GM19468 (cell line): Measurements from ENCODE around the gene EEF1AKMT3.
A peak's percentile ranks its signal among the peaks of the same experiment; 100 is the strongest.

Experiments
- ATAC-seq: cut with Tn5 transposase; IDR thresholded peaks from one replicate; pipeline ENCODE4 v1.9.1; 2021; ENCODE audit warnings: mild to moderate bottlenecking, moderate library complexity, moderate number of reproducible peaks; ENCODE audit not compliant: unreplicated experiment; ENCODE audit errors: extremely low read depth

Gene EEF1AKMT3

DNA sequence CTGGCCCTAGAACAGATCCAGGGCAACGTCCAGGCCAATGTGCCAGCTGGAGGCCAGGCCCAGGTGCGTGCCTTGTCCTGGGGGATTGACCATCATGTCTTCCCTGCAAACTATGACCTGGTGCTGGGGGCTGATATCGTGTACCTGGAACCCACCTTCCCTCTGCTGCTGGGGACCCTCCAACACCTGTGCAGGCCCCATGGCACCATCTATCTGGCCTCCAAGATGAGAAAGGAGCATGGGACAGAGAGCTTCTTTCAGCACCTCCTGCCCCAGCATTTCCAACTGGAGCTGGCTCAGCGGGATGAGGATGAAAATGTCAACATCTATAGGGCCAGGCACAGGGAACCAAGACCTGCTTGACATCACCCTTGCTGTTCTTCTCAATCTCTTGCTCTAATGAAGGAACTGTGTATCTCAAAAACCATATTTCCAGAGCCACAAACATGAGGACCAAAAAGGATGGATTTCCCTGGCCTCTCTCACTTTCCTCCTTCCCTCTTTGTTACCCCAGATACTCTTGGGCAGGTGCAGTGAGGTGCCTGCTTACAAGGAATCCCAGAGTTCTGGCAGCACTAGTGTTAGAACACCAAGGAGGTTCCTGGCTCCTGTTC, 8.0 kb downstream of the EEF1AKMT3 start:
- ATAC-seq, result no peak

DNA sequence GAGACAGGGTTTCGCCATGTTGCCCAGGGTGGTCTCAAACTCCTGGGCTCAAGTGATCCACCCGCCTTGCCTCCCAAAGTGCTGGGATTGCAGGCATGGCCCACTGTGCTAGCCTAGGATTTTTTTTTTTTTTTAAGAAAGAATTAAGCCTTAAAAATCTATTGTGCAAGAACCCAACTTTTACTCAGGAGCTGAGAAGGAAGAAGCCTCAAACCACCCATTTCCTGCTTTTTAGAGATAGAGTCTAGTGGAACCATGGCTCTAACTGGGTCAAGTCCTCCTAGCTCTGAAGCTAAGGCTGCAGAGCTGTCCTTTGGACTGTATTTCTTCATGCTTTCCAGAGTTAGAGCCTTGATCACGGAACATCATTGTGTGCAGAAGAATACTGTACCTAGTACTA, 8.8 kb downstream of the EEF1AKMT3 start:
- no peak for ATAC-seq

DNA sequence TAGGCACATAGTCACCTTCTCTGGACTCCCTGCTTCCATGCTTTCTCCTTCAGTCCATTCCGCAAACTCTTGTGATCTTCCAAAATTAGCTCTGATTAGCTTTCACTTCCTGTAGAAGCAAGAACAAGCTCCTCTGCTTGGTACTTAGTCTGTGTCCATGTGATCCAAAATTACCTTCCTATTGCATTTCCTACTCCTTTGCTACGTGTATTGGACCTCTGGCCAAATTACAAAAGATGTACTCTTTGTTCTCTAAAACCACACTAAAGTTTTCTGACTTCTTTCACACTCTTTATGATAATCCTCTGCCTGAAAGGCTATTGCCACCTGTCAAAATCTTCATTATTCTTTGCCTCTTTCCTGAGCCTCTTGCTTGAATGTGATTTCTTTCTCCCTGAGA, 9.4 kb downstream of the EEF1AKMT3 start:
- no peak for ATAC-seq

DNA sequence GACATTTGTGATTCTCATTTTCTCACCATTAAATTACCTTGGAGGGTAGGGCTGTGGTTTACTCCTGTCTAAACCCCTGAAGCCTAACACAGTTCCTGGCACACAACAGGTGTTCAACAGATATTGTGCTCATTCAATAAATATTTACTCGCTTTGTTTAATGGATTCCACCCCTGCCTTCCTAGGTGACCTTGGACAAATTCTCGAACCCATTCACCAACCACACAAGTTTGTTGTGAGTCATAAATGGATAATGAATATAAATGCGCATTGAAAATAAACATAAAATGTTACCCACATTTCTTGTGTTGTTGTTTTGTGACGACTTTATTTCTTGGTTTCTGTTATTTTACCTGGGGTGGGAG, 9.8 kb downstream of the EEF1AKMT3 start:
- ATAC-seq, result no peak

DNA sequence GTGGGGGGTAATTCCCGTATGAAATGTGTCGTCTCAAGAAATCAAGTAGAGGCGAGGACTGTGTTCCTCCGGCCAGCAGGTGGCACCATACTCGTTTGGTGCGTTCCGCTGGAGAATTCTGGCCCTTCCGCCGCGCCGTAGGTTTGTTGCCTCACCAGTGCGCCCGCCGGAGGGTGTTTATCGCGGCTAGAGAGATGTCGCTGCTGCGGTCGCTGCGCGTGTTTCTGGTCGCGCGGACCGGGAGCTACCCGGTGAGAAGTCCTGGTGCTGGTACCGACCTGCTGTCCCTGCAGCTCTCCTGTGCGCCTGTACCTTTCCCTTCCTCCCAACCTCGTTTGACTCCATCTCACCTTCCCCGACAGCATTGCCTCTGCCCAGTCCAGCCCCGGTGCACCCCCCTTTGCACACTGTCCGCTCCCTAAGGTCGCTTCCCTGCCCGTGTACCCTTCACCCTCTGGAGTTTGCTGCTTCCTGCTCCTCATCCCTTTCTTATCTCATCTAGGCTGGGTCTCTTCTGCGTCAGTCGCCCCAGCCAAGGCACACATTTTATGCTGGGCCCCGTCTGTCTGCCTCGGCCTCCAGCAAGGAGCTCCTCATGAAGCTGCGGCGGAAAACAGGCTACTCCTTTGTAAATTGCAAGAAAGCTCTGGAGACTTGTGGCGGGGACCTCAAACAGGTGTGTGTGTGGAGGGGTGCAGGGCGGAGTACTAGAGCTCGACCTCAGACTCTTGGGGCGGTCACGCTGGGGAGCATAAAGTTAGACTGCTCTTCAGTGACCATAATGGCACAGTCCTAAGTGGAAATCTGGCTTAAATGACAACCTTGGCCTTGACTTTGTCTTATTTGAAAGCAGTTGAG, 10.4 kb downstream of the EEF1AKMT3 start, which contains the start of gene TSFM:
TSS of gene TSFM (plus strand) at position 180 of the 858 bp plus-strand sequence. CDS start at position 195, 15 bp downstream.
- peak; percentile 43 for ATAC-seq

DNA sequence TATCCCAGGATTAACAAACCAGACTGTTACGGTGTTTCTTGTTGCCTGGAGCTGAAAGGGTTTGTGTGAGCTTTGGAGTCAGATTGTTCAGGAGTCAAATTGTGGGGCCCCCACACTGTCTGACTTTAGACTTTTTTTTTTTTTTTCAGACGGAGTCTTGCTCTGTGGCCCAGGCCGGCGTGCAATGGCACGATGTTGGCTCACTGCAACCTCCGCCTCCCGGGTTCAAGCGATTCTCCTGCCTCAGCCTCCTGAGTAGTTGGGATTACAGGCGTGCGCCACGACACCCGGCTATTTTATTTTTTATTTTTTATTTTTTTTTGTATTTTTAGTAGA, 11.0 kb downstream of the EEF1AKMT3 start:
- ATAC-seq, result no peak

DNA sequence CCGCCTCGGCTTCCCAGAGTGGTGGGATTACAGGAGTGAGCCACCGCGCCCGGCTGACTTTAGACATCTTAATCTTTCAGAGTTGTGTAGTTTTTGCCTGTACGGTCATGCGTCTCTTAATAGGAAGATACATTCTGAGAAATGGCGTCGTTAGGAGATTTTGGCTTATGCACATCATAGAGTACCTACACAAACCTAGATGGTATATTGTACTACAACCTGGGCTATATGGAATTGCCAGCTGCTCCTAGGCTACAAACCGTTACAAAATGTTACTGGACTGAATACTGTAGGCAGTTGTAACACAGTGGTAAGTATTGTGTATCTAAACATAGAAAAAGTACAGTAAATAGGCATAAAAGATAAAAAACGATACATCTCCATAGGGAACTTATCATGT, 11.4 kb downstream of the EEF1AKMT3 start:
- ATAC-seq, result no peak

DNA sequence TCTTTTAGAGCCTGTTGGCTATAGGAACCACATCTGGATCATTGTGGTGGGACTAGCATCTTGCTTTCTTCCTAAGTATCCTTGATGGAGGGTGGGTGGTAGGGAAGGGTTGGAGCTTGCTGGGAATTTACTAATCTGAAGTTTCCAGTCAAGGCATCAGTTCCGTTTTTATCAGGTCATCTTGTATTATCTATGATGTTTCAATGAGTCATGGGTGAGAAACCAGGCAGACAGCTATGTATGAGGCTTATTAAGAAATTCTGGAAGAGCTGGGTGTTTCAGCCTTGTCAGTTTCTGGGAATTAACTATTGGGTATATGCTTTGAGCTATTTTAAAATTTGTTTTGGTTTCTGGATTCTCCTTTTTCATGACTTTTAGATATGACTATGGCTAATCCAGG, 21.5 kb downstream of the EEF1AKMT3 start:
- ATAC-seq, result no peak

DNA sequence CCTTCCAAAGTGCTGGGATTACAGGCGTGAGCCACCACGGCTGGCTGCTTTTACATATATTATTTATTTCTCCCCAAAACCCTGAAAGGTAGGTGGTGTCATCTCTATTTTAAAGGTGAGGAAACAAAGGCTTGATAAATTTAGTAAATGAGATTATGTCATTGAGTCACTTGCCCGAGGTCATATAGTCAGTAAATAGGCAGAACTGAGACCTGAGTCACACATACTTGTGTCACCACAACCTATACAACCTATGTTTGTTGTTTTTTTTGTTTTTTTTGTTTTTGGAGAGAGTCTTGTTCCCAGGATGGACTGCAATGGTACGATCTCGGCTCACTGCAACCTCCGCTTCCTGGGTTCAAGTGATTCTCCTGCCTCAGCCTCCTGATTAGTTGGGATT, 22.9 kb downstream of the EEF1AKMT3 start:
- ATAC-seq, result no peak

DNA sequence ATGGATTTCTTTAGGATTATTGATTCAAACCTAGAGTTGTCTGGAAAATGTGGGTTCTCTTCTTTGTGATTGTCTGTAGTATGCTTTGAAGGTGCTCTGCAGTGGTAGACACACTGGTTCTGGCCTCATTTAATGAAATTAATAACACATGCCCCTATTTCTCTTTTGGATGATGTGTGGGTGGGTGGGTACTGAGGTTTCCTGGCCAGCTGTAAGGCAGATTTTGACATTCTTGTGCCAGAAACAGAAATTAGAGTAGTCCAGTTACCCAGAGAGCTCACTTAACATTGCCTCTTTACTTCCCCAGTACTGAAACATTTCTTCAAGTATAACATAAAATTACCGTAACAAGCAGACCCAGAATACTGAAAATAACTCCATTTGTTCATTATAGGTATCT, 24.6 kb downstream of the EEF1AKMT3 start:
- ATAC-seq, result no peak

DNA sequence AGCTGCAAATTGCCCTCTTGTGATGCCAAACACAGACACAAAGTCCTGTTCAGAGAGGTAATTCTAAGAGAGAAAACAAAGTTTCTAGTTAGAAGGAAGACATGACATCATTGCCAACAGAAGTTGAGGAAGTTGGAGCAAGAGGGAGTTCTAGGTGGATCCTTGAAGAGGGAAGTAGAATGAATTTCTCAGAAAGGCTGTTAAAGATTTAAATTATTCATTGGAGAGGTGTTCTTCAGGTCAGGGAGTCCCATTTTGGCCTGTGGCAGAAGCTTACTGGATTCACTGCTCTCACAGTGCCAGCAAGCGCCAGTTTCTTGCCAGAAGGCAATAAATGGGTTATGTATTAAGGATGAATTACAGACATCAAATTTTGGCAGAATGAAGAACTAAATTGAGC, 25.5 kb downstream of the EEF1AKMT3 start:
- no peak for ATAC-seq

DNA sequence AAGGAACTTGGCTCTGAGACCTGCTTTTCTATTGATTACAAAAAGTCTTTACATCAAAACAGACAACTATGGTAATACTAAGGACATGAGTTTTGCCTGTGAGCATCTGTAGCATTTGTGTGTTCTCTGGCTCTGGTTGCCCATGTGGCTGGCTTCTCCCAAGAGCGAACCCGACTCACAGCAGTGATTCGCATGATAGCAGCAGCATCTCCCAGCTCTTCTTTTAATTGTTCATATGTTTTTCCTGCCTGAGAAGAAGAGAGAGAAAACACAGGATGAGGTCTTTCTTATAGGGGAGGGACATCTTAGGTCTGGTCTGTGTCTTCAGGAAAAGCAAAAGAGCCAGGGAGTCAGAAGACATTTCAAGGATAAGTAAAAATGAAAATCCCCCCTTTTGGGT, 28.6 kb downstream of the EEF1AKMT3 start:
- no peak for ATAC-seq

DNA sequence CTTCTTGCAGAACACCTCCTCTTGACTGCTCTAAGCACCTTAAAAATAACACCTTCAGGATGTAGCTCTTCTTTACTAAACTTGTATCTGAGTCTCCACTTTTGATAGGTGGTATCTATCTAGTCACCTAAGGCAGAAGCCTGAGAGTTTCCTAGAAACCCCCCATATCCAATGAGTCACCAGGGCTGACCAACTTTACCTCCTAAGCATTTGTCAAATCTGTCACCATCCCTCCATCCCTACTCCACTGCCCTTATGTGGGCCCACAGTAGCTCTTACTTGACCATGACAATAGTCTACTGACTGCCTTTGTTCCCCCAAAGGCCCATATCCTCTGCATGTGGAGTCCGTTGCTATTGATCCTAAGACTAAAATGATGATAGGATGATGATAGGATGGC, 30.2 kb downstream of the EEF1AKMT3 start:
- ATAC-seq, result no peak

DNA sequence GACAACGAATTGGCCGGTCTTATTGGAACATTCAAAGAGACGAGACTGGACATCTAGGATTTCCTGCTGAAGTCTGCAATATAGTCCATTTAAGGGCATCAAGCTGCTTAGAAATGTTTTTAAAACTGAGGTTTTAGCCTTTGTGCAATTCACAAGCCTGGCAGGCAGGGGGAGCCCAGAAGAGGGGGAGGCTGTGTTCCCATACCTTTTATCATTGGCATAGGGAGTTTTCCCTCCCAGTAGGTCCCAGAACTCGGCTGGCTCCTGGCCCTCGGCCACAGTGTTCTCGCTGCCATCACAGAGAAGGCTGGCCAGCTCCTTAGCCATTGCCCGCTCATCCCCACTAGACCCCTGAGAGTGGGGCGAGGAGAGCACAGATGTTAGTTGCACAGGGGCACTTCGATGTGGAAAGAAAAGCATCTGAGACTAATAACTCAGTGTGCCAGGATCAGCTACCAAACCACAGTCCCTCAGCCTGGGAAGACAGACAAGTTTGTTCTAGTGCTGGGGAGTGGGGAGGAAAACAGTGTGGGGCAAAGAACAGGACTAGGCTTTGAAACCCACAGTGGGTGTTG, 31.0 kb downstream of the EEF1AKMT3 start:
- ATAC-seq, result no peak

DNA sequence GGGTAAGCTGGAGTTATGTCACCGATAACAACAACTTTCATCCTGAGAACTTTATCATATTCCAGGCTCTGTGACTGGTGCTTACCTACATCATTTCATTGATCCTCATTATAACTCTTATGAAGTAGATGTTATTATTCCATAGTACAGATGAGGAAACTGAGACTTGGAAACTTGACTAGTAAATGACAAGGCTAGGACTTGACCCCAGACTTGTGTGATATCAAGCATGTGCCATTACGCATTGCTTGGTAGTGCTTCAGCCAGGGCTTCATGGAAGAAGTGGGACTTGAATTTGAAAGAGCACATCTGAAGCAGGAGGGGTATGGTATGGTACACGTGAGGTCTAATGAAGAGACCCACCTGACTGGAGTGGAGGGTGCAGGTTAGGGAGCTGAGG, 34.3 kb downstream of the EEF1AKMT3 start:
- no peak for ATAC-seq

DNA sequence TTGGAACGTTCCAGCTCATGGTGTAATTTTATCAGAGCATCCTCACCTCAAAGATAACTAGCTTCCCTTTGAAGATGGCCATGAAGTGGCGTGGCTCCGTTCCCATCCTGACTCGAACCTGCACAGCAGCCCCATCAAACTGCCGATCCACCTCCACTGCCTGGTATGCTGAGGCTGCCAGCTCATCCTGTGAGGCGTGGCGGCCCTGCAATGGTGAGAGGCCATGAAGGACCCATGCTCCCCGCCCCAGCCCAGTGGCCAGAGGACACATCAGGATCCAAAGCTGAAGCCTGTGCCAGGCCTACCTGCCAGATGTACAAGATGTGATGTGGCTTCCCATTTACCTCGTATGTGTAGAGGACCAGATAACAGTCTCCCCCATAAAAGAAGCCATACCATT, 34.9 kb downstream of the EEF1AKMT3 start:
- no peak for ATAC-seq

DNA sequence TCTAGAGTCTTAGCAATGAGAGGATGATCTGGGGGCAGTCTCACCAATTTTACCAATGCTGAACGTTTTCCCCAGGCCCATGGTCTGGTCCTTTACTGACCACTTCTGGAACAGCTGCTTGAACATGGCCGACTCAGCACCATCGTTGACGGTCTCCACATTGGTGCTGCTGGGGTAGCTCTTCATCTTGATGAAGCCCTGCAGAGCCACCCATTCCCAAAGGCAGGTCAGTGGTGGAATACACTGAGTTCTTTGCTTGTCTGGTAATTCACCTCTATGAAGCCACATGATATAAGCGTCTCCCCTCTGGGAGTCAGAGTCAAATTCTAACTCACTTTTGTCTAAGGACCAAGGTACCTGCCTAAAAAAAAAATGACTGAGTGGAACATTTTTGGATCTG, 35.9 kb downstream of the EEF1AKMT3 start:
- no peak for ATAC-seq

DNA sequence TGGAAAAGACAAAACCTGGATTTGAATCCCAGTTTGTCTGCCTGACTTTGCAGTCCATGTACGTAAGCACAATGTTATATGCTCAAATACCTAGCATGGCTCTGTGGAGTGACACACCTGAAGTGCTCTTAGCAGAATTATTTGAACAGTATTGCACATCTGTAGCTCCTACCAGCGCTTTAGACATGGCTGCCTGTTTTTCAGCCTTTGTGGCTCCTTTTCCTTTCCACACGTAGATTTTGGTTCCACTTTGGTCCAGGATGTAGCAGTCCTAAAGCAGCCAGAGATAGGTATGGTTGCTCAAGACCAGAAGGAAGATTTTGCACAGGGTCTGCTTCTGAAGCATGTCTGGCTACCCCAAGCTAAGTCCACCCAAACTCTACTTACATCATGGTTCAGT, 37.0 kb downstream of the EEF1AKMT3 start:
- no peak for ATAC-seq

DNA sequence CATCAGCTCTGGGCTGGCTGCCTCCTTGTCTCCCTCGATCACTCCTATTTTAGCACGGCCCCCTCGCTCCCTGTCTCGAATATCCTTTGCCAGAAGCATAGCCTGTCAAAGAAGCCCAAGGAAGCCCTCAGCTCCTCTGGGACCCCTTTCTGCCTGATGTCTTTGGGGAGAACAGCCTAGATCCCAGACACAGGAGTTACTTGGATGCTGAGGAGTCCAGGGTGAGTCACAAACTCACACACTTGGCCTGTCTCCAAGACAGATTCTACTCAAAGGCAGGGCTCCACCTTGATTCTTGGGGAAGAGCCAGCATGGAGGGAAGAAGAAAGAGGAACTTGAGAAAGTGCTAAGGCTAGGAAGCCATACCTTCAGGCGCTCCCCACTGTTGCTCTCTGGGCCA, 38.0 kb downstream of the EEF1AKMT3 start:
- no peak for ATAC-seq

DNA sequence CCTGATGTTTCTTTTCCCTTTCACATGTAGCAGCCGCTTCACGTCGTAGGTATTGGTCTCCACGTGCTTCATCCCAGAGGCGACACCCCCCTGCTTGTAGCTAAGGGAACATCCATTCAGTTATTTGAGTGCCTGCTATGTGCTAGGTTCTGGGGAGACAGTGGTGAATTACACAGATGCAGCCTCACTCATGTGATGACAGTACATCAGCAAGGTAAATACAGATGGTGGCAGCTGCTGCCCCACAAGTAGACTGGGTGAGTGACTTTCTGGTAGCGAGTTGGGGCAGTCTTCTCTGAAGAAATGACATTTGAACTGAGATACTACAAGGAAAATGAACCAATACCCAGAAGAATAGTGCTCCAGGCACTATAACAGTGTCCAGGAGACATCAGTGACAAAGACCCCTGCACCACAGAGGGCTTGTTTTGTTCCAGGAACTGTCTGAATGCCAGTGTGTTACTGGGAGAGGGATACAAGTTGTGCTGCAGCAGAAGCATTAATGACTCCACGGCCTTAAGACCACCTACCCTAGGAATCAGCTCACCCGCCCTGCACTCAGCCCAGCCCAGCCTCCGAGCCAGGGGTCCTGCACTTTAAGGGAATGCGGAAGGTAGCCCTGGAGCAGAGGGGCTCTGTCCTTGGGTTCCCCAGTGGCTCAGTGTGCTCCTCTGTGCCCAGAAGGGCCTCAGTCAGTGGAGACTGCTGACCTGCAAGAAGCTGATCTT, 38.8 kb downstream of the EEF1AKMT3 start:
- ATAC-seq, result no peak
